Suprapubic skin (tissue), 4 donors: ENCODE results near the gene SMIM29. TPM values are rescaled to one million over a fixed set of nuclear protein-coding genes. Genes with fewer than 3 reads are reported as not detected.
A peak's percentile ranks its signal among the peaks of the same experiment; 100 is the strongest.

Experiments used
- DNase-seq, 2 donors: peaks; one replicate each; pipeline ENCODE4 v3.0.0-alpha.2; 2019; ENCODE audit warnings: low spot score in 2 of 2
- H3K27ac ChIP-seq: fragments of 200-600 bp; sonication (generic); one replicate; pipeline ENCODE4 v1.5.1; 2019
- H3K27me3 ChIP-seq: fragments of 200-600 bp; sonication (generic); one replicate; pipeline ENCODE4 v1.5.1; 2019
- H3K36me3 ChIP-seq: fragments of 200-600 bp; sonication (generic); one replicate; pipeline ENCODE4 v1.5.1; 2019
- H3K4me1 ChIP-seq: fragments of 200-600 bp; sonication (generic); one replicate; pipeline ENCODE4 v1.5.1; 2019
- H3K4me3 ChIP-seq: fragments of 200-600 bp; sonication (generic); one replicate; pipeline ENCODE4 v1.5.1; 2019; ENCODE audit warnings: mild to moderate bottlenecking
- H3K9me3 ChIP-seq: fragments of 200-600 bp; sonication (generic); one replicate; pipeline ENCODE4 v1.5.1; 2019
- EP300 ChIP-seq: sonication (generic); formaldehyde crosslinking; IDR thresholded peaks from one replicate; pipeline ENCODE4 v1.6.1; 2017; ENCODE audit warnings: antibody characterized with exemption
- POLR2A ChIP-seq, 2 donors: fragments of 450-650 bp; IDR thresholded peaks; one replicate each; pipeline ENCODE4 v1.6.1; 2017; ENCODE audit warnings: antibody characterized with exemption in 2 of 2, mild to moderate bottlenecking in 2 of 2, moderate library complexity in 2 of 2
- POLR2AphosphoS5 ChIP-seq, 3 donors: sonication (generic); formaldehyde crosslinking; IDR thresholded peaks; one replicate each; pipeline ENCODE4 v1.6.1; 2017; ENCODE audit warnings: antibody characterized with exemption in 3 of 3
- WGBS: methylation state at CpG from one replicate; pipeline ENCODE4 v1.1.5; 2018; 5-methylcytosine and 5-hydroxymethylcytosine counted together
- total RNA-seq, 4 donors: library from RNA; depleted of rRNA; stranded (reverse); fragments of >200 nt; gene quantifications; one replicate each; pipeline ENCODE4 v1.1.0, GENCODE V29; 2016
- TF ChIP-seq, protein P1 (sequence below), 2 donors: fragments of 200-600 bp in 1 of 2; fragments of 450-650 bp in 1 of 2; sonication (generic) in 1 of 2; IDR thresholded peaks; one replicate each; pipeline ENCODE4 v1.5.1; 2016 to 2019; ENCODE audit warnings: antibody characterized with exemption in 2 of 2, mild to moderate bottlenecking in 1 of 2, moderate library complexity in 1 of 2

SMIM29 gene
- total RNA-seq, 4 donors from 2014 or later = 45.2 to 58.8 (median 51.2) TPM

DNA sequence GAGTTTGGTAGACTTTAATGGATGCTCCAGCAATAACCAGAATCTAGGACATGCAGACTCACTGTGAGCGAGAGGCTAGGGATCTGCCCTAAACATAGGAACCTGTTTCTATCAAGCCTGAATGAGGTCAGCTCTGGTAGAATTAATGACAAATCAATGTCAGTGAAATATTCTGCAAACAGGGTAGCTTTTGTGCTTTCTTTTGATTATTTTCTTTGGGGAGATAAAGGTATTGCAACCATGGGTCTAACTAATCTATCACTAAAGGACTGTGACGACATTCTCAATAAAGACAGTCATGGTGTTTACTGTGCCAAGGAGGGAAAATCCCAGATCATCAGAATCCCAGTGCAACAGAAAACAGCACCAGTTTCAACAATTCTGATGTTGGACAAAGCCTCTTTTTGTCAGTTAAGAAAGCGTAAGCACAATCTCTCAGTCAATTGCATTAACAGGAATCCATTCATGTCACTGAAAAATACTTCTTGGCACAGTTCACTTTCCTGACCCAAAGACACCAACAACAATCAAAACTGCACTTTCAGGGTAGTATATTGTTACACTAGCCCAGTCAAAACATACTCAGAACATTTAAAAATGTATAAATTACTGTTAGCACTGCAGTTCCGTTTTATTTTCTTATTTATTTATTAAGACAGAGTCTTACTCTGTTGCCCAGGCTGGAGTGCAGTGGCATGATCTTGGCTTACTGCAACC, 36.8 kb upstream of the SMIM29 start:
- Histone ChIP-seq H3K4me1 (peaks cover 12% of the 10 kb centered on the region), H3K27ac (peak overlapping the region; percentile 59), H3K4me3 (no peak overlapping the region), H3K27me3 (no peaks in the 10 kb centered on the region), H3K36me3 (peaks cover 2% of the 10 kb centered on the region), H3K9me3 (no peaks in the 10 kb centered on the region)
- no peak for DNase-seq
- TF ChIP-seq, protein P1, sequence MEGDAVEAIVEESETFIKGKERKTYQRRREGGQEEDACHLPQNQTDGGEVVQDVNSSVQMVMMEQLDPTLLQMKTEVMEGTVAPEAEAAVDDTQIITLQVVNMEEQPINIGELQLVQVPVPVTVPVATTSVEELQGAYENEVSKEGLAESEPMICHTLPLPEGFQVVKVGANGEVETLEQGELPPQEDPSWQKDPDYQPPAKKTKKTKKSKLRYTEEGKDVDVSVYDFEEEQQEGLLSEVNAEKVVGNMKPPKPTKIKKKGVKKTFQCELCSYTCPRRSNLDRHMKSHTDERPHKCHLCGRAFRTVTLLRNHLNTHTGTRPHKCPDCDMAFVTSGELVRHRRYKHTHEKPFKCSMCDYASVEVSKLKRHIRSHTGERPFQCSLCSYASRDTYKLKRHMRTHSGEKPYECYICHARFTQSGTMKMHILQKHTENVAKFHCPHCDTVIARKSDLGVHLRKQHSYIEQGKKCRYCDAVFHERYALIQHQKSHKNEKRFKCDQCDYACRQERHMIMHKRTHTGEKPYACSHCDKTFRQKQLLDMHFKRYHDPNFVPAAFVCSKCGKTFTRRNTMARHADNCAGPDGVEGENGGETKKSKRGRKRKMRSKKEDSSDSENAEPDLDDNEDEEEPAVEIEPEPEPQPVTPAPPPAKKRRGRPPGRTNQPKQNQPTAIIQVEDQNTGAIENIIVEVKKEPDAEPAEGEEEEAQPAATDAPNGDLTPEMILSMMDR (IDR thresholded peaks at IDR 0.05) = no peak
- TF ChIP-seq POLR2A (IDR thresholded peaks at IDR 0.05) (no peak), EP300 (no peak), POLR2AphosphoS5 (IDR thresholded peaks at IDR 0.05) (no peak)
- WGBS = 76% methylated on average over 4 of the region's 4 CpGs

DNA sequence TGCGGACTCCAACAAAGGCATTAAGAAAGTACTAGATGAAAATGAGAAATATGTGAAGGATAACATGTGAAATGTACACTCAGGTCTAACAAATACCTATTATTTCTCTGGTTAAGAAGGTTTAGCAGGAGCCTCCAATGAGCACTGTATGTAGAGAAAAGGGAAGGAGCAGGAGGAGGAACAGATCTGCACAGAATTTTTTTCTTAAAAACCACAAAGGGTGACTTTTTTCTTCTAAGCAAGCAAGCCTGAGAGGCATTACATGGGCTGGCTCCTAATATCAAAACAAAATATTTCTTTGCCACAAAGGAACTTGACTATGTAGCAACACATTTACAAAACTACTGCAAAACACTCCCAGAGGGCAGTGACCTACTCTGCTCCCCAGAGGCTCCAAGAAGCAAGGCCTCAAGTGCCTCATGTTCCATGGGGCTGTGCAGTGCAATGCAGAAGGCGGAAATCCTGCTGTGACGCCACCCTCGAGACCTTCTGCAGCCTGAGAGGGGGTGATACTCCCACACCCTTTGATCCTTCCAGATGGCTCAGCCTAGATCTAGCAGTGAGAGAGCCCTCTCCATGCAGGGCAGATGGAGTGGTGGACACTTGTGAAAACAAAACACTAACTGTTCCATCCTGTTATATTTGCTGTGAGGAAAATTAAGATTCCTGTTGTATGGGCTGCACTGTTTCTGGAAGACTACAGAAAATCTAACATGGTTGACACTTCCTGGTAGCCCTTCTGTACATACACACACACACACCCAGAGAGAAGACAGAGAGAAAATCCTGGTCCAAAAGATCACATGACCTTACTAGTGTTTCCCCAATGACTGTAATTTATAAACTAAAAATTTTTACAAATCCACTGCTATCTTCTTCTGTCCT, 36.0 kb upstream of the SMIM29 start:
- peaks cover 5% of the 10 kb centered on the region for H3K36me3 ChIP-seq
- no peaks in the 10 kb centered on the region for H3K9me3 ChIP-seq
- H3K27me3 ChIP-seq = no peaks in the 10 kb centered on the region
- DNase-seq = no peak
- TF ChIP-seq POLR2AphosphoS5 (IDR thresholded peaks at IDR 0.05) (no peak), POLR2A (IDR thresholded peaks at IDR 0.05) (no peak), EP300 (no peak)
- TF ChIP-seq, protein P1 (IDR thresholded peaks at IDR 0.05) = no peak
- 70% methylated on average over 4 of the region's 4 CpGs for WGBS
- H3K4me3 ChIP-seq = no peak overlapping the region
- H3K4me1 ChIP-seq = peaks cover 12% of the 10 kb centered on the region
- peak overlapping the region; percentile 59 for H3K27ac ChIP-seq

DNA sequence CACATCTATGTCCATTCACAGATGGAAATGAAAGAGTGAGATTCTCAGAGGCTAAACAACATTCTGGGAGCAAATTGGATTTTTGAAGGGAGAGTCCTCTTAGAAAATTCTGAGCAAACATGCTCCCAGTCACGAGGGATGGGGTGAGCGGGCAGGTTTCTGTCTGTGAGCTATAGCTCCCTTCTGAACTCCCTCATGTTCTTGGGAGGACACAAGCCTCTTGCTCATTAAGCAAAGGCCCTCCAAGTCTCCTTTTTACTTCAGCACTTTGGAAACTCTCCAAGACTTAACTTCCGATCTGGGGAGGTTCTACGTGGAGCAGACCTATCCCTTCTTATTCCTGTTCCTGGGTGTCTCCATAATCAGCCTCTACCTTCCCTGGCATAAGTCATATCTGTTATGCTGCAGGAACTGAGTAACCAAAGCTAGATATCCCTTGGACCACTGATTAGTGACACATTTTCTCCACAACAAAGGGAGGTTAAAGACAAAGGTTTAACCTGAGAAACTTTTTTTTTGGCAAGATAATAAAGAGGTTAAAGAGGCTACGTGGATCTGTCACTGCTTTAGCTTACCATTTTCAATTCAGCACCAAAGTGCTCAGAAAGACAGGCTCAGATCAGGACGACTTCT, 33.0 kb upstream of the SMIM29 start:
- Histone ChIP-seq H3K4me3 (no peak overlapping the region), H3K27me3 (no peaks in the 10 kb centered on the region), H3K36me3 (peaks cover 4% of the 10 kb centered on the region), H3K4me1 (peaks cover 12% of the 10 kb centered on the region), H3K9me3 (no peaks in the 10 kb centered on the region), H3K27ac (no peak overlapping the region)
- WGBS = 88% methylated on average over 6 of the region's 6 CpGs
- DNase-seq = no peak
- TF ChIP-seq POLR2AphosphoS5 (IDR thresholded peaks at IDR 0.05) = no peak
- no peak for TF ChIP-seq POLR2A (IDR thresholded peaks at IDR 0.05)
- TF ChIP-seq, protein P1 (IDR thresholded peaks at IDR 0.05) = no peak
- no peak for TF ChIP-seq EP300

DNA sequence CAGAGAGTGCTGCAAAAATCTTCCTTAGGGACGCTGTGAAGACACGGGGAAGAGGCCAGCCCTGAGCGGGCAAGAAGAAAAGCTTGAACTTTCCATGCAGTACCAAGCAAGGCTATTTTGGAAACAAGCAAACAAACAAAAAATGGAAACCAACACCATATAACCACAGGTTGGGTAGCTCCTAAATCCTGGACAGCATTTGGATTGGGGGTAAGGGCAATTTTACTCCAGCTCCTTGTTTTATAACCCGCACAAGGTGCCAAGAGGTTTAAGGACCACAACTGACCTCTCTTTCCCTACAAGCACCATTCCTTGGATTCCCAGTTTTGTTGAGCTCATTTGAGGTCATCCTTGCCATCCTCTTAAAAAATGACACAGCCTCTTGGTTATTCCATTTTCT, 31.4 kb upstream of the SMIM29 start:
- no peaks in the 10 kb centered on the region for H3K9me3 ChIP-seq
- no peak for DNase-seq
- TF ChIP-seq POLR2AphosphoS5 (IDR thresholded peaks at IDR 0.05) = no peak
- TF ChIP-seq, protein P1 (IDR thresholded peaks at IDR 0.05) = no peak
- TF ChIP-seq POLR2A (IDR thresholded peaks at IDR 0.05) = no peak
- no peak for TF ChIP-seq EP300
- peaks cover 10% of the 10 kb centered on the region for H3K4me1 ChIP-seq
- no peak overlapping the region for H3K4me3 ChIP-seq
- WGBS = 93% methylated on average over 4 of the region's 4 CpGs
- H3K27ac ChIP-seq = no peak overlapping the region
- H3K36me3 ChIP-seq = peaks cover 4% of the 10 kb centered on the region
- no peaks in the 10 kb centered on the region for H3K27me3 ChIP-seq

DNA sequence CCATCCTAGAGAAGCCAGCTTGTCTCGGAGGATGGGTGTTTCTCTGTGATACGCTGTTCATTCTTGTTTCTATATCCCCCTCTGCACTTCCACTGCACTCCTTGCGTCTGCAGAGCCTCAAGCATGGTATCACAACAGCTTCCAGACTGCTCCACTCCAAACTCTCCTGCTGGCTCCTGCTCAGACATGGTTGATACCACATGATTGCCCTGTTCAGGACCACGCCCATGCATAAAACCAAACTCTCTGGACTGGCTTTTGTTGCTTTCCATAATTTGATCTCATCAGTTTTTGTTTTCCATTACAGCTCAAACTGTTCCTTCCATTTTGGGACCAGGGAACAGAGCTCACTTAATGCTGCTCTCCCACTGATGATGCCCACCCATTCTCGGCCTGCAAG, 30.0 kb upstream of the SMIM29 start:
- Histone ChIP-seq H3K27me3 (no peaks in the 10 kb centered on the region), H3K36me3 (peaks cover 4% of the 10 kb centered on the region), H3K4me1 (peaks cover 5% of the 10 kb centered on the region), H3K4me3 (no peak overlapping the region), H3K9me3 (no peaks in the 10 kb centered on the region), H3K27ac (no peak overlapping the region)
- TF ChIP-seq, protein P1 (IDR thresholded peaks at IDR 0.05) = no peak
- TF ChIP-seq EP300 = no peak
- no peak for TF ChIP-seq POLR2AphosphoS5 (IDR thresholded peaks at IDR 0.05)
- TF ChIP-seq POLR2A (IDR thresholded peaks at IDR 0.05) = no peak
- DNase-seq = no peak
- WGBS = 79% methylated on average over 5 of the region's 5 CpGs
